KBM-7 (cell line): Measurements from ENCODE around the gene MAP7D2.

Source experiments
- DNase-seq: peaks from one replicate; pipeline ENCODE4 v3.0.0-alpha.2; 2015
- in situ Hi-C: fragments of 300-500 bp; cut with MboI; formaldehyde crosslinking; loops from 2 replicates; pipeline ENCODE4 v1.14.3; 2020; ENCODE audit warnings: low sequenced_read_pairs, low pct_unique_long_range_greater_than_20kb, mixed read lengths

Gene MAP7D2

GRCh38 chrX:20118065-20118824 is 1.5 kb upstream of the MAP7D2 start:
- no peak for DNase-seq
- in situ Hi-C loops, result no loop called here

- in situ Hi-C loops, result no loop called here
Measured at GRCh38 chrX:20116087-20116576, 575 bp downstream of the MAP7D2 start.

GRCh38 chrX:20112022-20112774 is 4.5 kb downstream of the MAP7D2 start:
- in situ Hi-C loops, result no loop called here
- no peak for DNase-seq

More at GRCh38 chrX:20116087-20116576, 575 bp downstream of the MAP7D2 start:
- DNase-seq, result no peak

- in situ Hi-C loops, result no loop called here
- DNase-seq, result no peak
Measured at GRCh38 chrX:20111271-20111670, 5.4 kb downstream of the MAP7D2 start.

- no peak for DNase-seq
- in situ Hi-C loops, result no loop called here
Measured at GRCh38 chrX:20101934-20102581, 14.6 kb downstream of the MAP7D2 start.

- in situ Hi-C loops, result no loop called here
- no peak for DNase-seq
Measured at GRCh38 chrX:20091499-20091898, 25.2 kb downstream of the MAP7D2 start.

GRCh38 chrX:20089845-20090244 is 26.9 kb downstream of the MAP7D2 start:
- in situ Hi-C loops, result no loop called here
- no peak for DNase-seq

- in situ Hi-C loops, result no loop called here
Measured at GRCh38 chrX:20080277-20080676, 36.4 kb downstream of the MAP7D2 start.

GRCh38 chrX:20071511-20072079 is 45.1 kb downstream of the MAP7D2 start:
- in situ Hi-C loops, result loop anchor here (10.0 kb wide), 1 partner anchor 167 kb away; no protein-coding TSS in a partner anchor
- DNase-seq, result no peak

More at GRCh38 chrX:20080277-20080676, 36.4 kb downstream of the MAP7D2 start:
- no peak for DNase-seq

GRCh38 chrX:20067709-20068561 is 48.8 kb downstream of the MAP7D2 start:
- in situ Hi-C loops, result no loop called here
- peak; percentile 27 for DNase-seq

GRCh38 chrX:20066968-20067708 is 49.6 kb downstream of the MAP7D2 start:
- in situ Hi-C loops, result no loop called here
- peak; percentile 73 for DNase-seq

- DNase-seq, result peak; percentile 32
- in situ Hi-C loops, result no loop called here
Measured at GRCh38 chrX:20063716-20064351, 52.9 kb downstream of the MAP7D2 start.

- in situ Hi-C loops, result no loop called here
- no peak for DNase-seq
Measured at GRCh38 chrX:20063153-20063552, 53.6 kb downstream of the MAP7D2 start.

- in situ Hi-C loops, result no loop called here
- no peak for DNase-seq
Measured at GRCh38 chrX:20061855-20062254, 54.9 kb downstream of the MAP7D2 start.

GRCh38 chrX:20060961-20061748 is 55.6 kb downstream of the MAP7D2 start:
- DNase-seq, result peak; percentile 89
- in situ Hi-C loops, result no loop called here

GRCh38 chrX:20059467-20060128 is 57.1 kb downstream of the MAP7D2 start:
- DNase-seq, result no peak
- in situ Hi-C loops, result no loop called here
